ENCODE data around the gene CA11. TPM values are rescaled to one million over a fixed set of nuclear protein-coding genes. Genes with fewer than 3 reads are reported as not detected.

Gene CA11
- total RNA-seq, 2 donors from 2014 or later = 2.9 TPM; not detected in 1

- intact Hi-C loops (cut with DNase I) = no loop called here
- Histone ChIP-seq H3K4me1 (peaks cover 37% of the 10 kb centered on the region), H3K27ac (peak overlapping the region in 2 of 4 donors; percentile 5 to 94), H3K27me3 (no peaks in the 10 kb centered on the region), H3K9me3 (no peaks in the 10 kb centered on the region), H3K36me3 (replicated peaks in 1 of 2; ENCODE audit: insufficient read depth in 1 of 2, low read depth in 2 of 2) (peaks cover 12 to 16% of the 10 kb centered on the region in 2 donors), H3K4me3 (no peak overlapping the region)
- DNase-seq = peak in 1 of 4 donors; percentile 41
- no peak for ATAC-seq
- TF ChIP-seq POLR2A (IDR thresholded peaks at IDR 0.05) = no peak
- TF ChIP-seq CTCF (IDR thresholded peaks at IDR 0.05) = no peak
- WGBS, 2 donors = 42 to 52% methylated on average over 6 to 18 of the region's 18 CpGs
Measured at GRCh38 chr19:48617146-48617937, 28.6 kb downstream of the CA11 start.

- H3K27ac ChIP-seq = peak overlapping the region in 1 of 4 donors; percentile 94
- H3K36me3 ChIP-seq (replicated peaks in 1 of 2; ENCODE audit: insufficient read depth in 1 of 2, low read depth in 2 of 2) = peaks cover 12 to 16% of the 10 kb centered on the region in 2 donors
- no peaks in the 10 kb centered on the region for H3K27me3 ChIP-seq
- DNase-seq = no peak
- no peak for ATAC-seq
- TF ChIP-seq CTCF (IDR thresholded peaks at IDR 0.05) (no peak), POLR2A (IDR thresholded peaks at IDR 0.05) (no peak)
- no peaks in the 10 kb centered on the region for H3K9me3 ChIP-seq
- intact Hi-C loops (cut with DNase I) = no loop called here
- 57 to 72% methylated on average over 8 to 12 of the region's 12 CpGs for WGBS, 2 donors
- H3K4me3 ChIP-seq = no peak overlapping the region
- peaks cover 37% of the 10 kb centered on the region for H3K4me1 ChIP-seq
Measured at GRCh38 chr19:48616491-48617056, 29.4 kb downstream of the CA11 start.

DNA sequence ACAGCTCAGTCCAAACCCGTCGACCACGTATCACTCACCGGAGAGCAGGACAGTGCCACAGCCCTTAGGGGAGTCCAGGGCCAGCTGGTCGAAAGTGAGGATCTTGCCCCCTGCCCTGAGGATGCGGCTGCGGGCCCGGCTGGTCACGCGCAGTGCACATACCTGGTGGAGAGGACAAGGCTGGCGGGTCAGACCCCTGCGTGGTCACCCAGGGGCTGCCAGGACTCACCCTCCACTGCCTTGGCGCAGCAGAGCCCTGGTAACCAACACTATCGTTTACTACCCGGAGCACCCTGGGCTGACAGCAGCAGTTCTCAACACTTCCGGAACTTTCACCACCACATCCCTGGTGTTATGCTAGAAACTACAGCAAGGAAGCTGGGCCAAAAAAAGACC is 29.9 kb downstream of the CA11 start:
- intact Hi-C loops (cut with DNase I) = no loop called here
- H3K27ac ChIP-seq = peak overlapping the region in 1 of 4 donors; percentile 25
- 84 to 90% methylated on average over 10 to 16 of the region's 16 CpGs for WGBS, 2 donors
- TF ChIP-seq CTCF (IDR thresholded peaks at IDR 0.05) (no peak), POLR2A (IDR thresholded peaks at IDR 0.05) (no peak)
- H3K4me3 ChIP-seq = no peak overlapping the region
- ATAC-seq (no peak), DNase-seq (no peak)
- peaks cover 12 to 16% of the 10 kb centered on the region in 2 donors for H3K36me3 ChIP-seq (replicated peaks in 1 of 2; ENCODE audit: insufficient read depth in 1 of 2, low read depth in 2 of 2)
- H3K9me3 ChIP-seq = no peaks in the 10 kb centered on the region
- no peaks in the 10 kb centered on the region for H3K27me3 ChIP-seq
- H3K4me1 ChIP-seq = peaks cover 37% of the 10 kb centered on the region

GRCh38 chr19:48615231-48616040 is 30.6 kb downstream of the CA11 start:
- no peak for DNase-seq
- H3K4me3 ChIP-seq = no peak overlapping the region

More at GRCh38 chr19:48615231-48616040, 30.6 kb downstream of the CA11 start:
- Histone ChIP-seq H3K9me3 (no peaks in the 10 kb centered on the region), H3K4me1 (peaks cover 37% of the 10 kb centered on the region), H3K36me3 (replicated peaks in 1 of 2; ENCODE audit: insufficient read depth in 1 of 2, low read depth in 2 of 2) (peaks cover 12 to 16% of the 10 kb centered on the region in 2 donors), H3K27ac (peak overlapping the region in 2 of 4 donors; percentile 26 to 71), H3K27me3 (no peaks in the 10 kb centered on the region)
- no peak for ATAC-seq
- intact Hi-C loops (cut with DNase I) = no loop called here
- TF ChIP-seq POLR2A (IDR thresholded peaks at IDR 0.05) = no peak
- TF ChIP-seq CTCF (IDR thresholded peaks at IDR 0.05) = no peak
- WGBS, 2 donors = 74 to 82% methylated on average over 5 to 17 of the region's 19 CpGs
